Peyer's patch (tissue), 4 donors: ENCODE data around the gene UHRF1.
"Not testable (repeated sequence)": the region's sequence is repeated elsewhere in the genome, so short reads cannot be mapped to it uniquely, and the experiment has no call there.

Source experiments
- CTCF ChIP-seq, 6 experiments: fragments of 450-650 bp in 4 of 6; fragments of 200-600 bp in 2 of 6; sonication (generic) in 1 of 6; IDR thresholded peaks; one replicate each; pipeline ENCODE4 v1.5.1; 2017 to 2019; ENCODE audit warnings: antibody characterized with exemption in 6 of 6, mild to moderate bottlenecking in 3 of 6, moderate library complexity in 1 of 6
- POLR2A ChIP-seq, 2 donors: fragments of 450-650 bp; IDR thresholded peaks; one replicate each; pipeline ENCODE4 v1.5.1; 2017; ENCODE audit warnings: antibody characterized with exemption in 2 of 2, mild to moderate bottlenecking in 2 of 2, moderate library complexity in 2 of 2

DNA sequence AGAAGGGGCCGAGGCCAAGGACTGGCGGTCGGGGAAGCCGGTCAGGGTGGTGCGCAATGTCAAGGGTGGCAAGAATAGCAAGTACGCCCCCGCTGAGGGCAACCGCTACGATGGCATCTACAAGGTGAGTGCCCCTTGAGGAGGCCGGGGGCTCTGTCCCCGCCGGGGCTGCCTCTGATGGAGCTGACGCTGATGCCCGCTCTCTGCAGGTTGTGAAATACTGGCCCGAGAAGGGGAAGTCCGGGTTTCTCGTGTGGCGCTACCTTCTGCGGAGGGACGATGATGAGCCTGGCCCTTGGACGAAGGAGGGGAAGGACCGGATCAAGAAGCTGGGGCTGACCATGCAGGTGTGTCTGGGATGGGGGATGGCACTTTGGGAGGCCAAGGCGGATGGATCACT is 41.3 kb downstream of the UHRF1 start:
- not testable (repeated sequence) for TF ChIP-seq CTCF, POLR2A (IDR thresholded peaks at IDR 0.05)
